PC-3 (cell line): ENCODE measurements around the gene GPR37L1.

Source experiments
- EZH2 ChIP-seq: fragments of 300-600 bp; sonication (generic); IDR thresholded peaks from one replicate; pipeline ENCODE4 v1.6.1; 2017; ENCODE audit warnings: antibody characterized with exemption, mild to moderate bottlenecking, low read length; ENCODE audit not compliant: unreplicated experiment
- EZH2phosphoT487 ChIP-seq: fragments of 300-600 bp; sonication (generic); IDR thresholded peaks from 2 replicates; pipeline ENCODE4 v1.6.1; 2018; ENCODE audit warnings: mild to moderate bottlenecking, antibody characterized with exemption, low read length, borderline replicate concordance
- TF ChIP-seq, protein P1 (sequence below): fragments of 300-600 bp; sonication (generic); conservative IDR thresholded peaks from 2 replicates; pipeline ENCODE4 v1.5.1; 2017; ENCODE audit warnings: antibody characterized with exemption, low read depth, mild to moderate bottlenecking, low read length

DNA sequence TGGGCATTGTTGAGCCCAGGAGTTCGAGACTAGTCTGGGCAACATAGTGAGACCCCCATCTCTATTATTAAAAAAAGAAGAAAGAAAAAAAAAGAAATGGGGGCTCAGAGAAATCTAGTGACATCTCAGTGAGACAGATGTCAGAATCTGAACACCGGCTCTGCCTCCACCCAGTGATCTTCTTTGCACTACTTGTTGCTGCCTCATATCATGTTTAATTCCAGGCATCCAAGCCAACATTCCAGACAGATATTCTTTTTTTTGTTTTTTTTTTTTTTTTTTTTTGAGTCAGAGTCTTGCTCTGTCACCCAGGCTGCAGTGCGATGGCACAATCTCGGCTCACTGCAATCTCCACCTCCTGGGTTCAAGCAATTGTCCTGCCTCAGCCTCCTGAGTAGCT lies 26.8 kb downstream of the GPR37L1 start:
- TF ChIP-seq, protein P1, sequence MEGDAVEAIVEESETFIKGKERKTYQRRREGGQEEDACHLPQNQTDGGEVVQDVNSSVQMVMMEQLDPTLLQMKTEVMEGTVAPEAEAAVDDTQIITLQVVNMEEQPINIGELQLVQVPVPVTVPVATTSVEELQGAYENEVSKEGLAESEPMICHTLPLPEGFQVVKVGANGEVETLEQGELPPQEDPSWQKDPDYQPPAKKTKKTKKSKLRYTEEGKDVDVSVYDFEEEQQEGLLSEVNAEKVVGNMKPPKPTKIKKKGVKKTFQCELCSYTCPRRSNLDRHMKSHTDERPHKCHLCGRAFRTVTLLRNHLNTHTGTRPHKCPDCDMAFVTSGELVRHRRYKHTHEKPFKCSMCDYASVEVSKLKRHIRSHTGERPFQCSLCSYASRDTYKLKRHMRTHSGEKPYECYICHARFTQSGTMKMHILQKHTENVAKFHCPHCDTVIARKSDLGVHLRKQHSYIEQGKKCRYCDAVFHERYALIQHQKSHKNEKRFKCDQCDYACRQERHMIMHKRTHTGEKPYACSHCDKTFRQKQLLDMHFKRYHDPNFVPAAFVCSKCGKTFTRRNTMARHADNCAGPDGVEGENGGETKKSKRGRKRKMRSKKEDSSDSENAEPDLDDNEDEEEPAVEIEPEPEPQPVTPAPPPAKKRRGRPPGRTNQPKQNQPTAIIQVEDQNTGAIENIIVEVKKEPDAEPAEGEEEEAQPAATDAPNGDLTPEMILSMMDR = no peak
- no peak for TF ChIP-seq EZH2phosphoT487
- no peak for TF ChIP-seq EZH2
